Nephron progenitor cell (in vitro differentiated cells): ENCODE results near the gene TP53TG5.

Experiments used
- DNase-seq: peaks from one replicate; pipeline ENCODE4 v3.0.0; 2021
- H3K27ac Mint-ChIP-seq: 2 replicates; pipeline ENCODE4 v1.8.0; 2021; ENCODE audit warnings: mild to moderate bottlenecking, moderate library complexity, mixed read lengths
- H3K27me3 Mint-ChIP-seq: 2 replicates; pipeline ENCODE4 v1.8.0; 2021; ENCODE audit warnings: mild to moderate bottlenecking, low read depth, mixed read lengths; ENCODE audit not compliant: poor library complexity
- H3K36me3 Mint-ChIP-seq: 2 replicates; pipeline ENCODE4 v1.8.0; 2021; ENCODE audit warnings: low read depth, mixed read lengths
- H3K4me1 Mint-ChIP-seq: 2 replicates; pipeline ENCODE4 v1.8.0; 2021; ENCODE audit warnings: mixed read lengths
- H3K4me3 Mint-ChIP-seq: 2 replicates; pipeline ENCODE4 v1.8.0; 2021; ENCODE audit warnings: mild to moderate bottlenecking, moderate library complexity, mixed read lengths
- H3K9me3 Mint-ChIP-seq: 2 replicates; pipeline ENCODE4 v1.8.0; 2021; ENCODE audit warnings: mild to moderate bottlenecking, moderate library complexity, mixed read lengths
- CTCF ChIP-seq: fragments of 200-600 bp; sonication (generic); IDR thresholded peaks from 2 replicates; pipeline ENCODE4 v1.5.0; 2021; ENCODE audit warnings: antibody characterized with exemption

Gene TP53TG5

GRCh38 chr20:45420125-45420524, 42.0 kb upstream of the TP53TG5 start:
- peaks cover 21% of the 10 kb centered on the region for H3K4me1 Mint-ChIP-seq
- H3K27me3 Mint-ChIP-seq, result peaks cover 7% of the 10 kb centered on the region
- no peak overlapping the region for H3K27ac Mint-ChIP-seq
- no peak overlapping the region for H3K4me3 Mint-ChIP-seq
- H3K36me3 Mint-ChIP-seq, result peaks cover 25% of the 10 kb centered on the region
- TF ChIP-seq CTCF, result no peak
- no peaks in the 10 kb centered on the region for H3K9me3 Mint-ChIP-seq
- DNase-seq, result no peak

- no peak for DNase-seq
- H3K27ac Mint-ChIP-seq, result no peak overlapping the region
- H3K4me3 Mint-ChIP-seq, result no peak overlapping the region
- H3K27me3 Mint-ChIP-seq, result peaks cover 8% of the 10 kb centered on the region
- H3K9me3 Mint-ChIP-seq, result no peaks in the 10 kb centered on the region
- H3K4me1 Mint-ChIP-seq, result peaks cover 22% of the 10 kb centered on the region
- no peak for TF ChIP-seq CTCF
- H3K36me3 Mint-ChIP-seq, result peaks cover 25% of the 10 kb centered on the region
Measured at GRCh38 chr20:45419188-45420091, 41.3 kb upstream of the TP53TG5 start.

- H3K27me3 Mint-ChIP-seq, result peaks cover 15% of the 10 kb centered on the region
- no peaks in the 10 kb centered on the region for H3K9me3 Mint-ChIP-seq
- no peak for DNase-seq
- peak overlapping the region; percentile 94 for H3K4me3 Mint-ChIP-seq
- peaks cover 15% of the 10 kb centered on the region for H3K36me3 Mint-ChIP-seq
- TF ChIP-seq CTCF, result no peak
- H3K4me1 Mint-ChIP-seq, result peaks cover 35% of the 10 kb centered on the region
- no peak overlapping the region for H3K27ac Mint-ChIP-seq
Measured at GRCh38 chr20:45416917-45417316, 38.8 kb upstream of the TP53TG5 start.

GRCh38 chr20:45415822-45416637, 37.9 kb upstream of the TP53TG5 start, which contains the start of gene PIGT:
TSS of gene PIGT (plus strand) at chr20:45416141. CDS start at chr20:45416157, 16 bp downstream.
- H3K27me3 Mint-ChIP-seq, result peaks cover 15% of the 10 kb centered on the region
- no peaks in the 10 kb centered on the region for H3K9me3 Mint-ChIP-seq
- H3K4me3 Mint-ChIP-seq, result peak within 1 kb of the TSS; percentile 94
- TF ChIP-seq CTCF, result no peak
- H3K36me3 Mint-ChIP-seq, result peaks cover 11% of the 10 kb centered on the region
- H3K27ac Mint-ChIP-seq, result peak within 1 kb of the TSS; percentile 21
- H3K4me1 Mint-ChIP-seq, result peaks cover 44% of the 10 kb centered on the region
- peak; percentile 77 for DNase-seq

GRCh38 chr20:45413479-45413878, 35.4 kb upstream of the TP53TG5 start:
- H3K36me3 Mint-ChIP-seq, result peaks cover 13% of the 10 kb centered on the region
- no peak overlapping the region for H3K27ac Mint-ChIP-seq
- DNase-seq, result no peak
- no peak overlapping the region for H3K4me3 Mint-ChIP-seq
- peaks cover 54% of the 10 kb centered on the region for H3K4me1 Mint-ChIP-seq
- H3K9me3 Mint-ChIP-seq, result no peaks in the 10 kb centered on the region
- no peak for TF ChIP-seq CTCF
- H3K27me3 Mint-ChIP-seq, result peaks cover 18% of the 10 kb centered on the region
